ENCODE measurements around the gene ARHGEF4. TPM values are rescaled to one million over a fixed set of nuclear protein-coding genes. Genes with fewer than 3 reads are reported as not detected.

Gene ARHGEF4
- total RNA-seq, 1 donor from 2014 or later = 4.8 TPM

- peaks cover 28% of the 10 kb centered on the region for H3K36me3 ChIP-seq (ENCODE audit: insufficient read depth, low read length)
- no peak overlapping the region for H3K4me3 Mint-ChIP-seq (ENCODE audit: unreplicated experiment)
- no peak for TF ChIP-seq EZH2 (IDR thresholded peaks at IDR 0.05; ENCODE audit: insufficient read depth, low read length)
- TF ChIP-seq, protein P1, sequence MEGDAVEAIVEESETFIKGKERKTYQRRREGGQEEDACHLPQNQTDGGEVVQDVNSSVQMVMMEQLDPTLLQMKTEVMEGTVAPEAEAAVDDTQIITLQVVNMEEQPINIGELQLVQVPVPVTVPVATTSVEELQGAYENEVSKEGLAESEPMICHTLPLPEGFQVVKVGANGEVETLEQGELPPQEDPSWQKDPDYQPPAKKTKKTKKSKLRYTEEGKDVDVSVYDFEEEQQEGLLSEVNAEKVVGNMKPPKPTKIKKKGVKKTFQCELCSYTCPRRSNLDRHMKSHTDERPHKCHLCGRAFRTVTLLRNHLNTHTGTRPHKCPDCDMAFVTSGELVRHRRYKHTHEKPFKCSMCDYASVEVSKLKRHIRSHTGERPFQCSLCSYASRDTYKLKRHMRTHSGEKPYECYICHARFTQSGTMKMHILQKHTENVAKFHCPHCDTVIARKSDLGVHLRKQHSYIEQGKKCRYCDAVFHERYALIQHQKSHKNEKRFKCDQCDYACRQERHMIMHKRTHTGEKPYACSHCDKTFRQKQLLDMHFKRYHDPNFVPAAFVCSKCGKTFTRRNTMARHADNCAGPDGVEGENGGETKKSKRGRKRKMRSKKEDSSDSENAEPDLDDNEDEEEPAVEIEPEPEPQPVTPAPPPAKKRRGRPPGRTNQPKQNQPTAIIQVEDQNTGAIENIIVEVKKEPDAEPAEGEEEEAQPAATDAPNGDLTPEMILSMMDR (IDR thresholded peaks at IDR 0.05; ENCODE audit: insufficient read depth, low read depth, low read length) = no peak
- no peaks in the 10 kb centered on the region for H3K9me3 ChIP-seq (ENCODE audit: insufficient read depth, low read depth, low read length)
- DNase-seq (ENCODE audit: low read depth) = no peak
- H3K36me3 Mint-ChIP-seq (ENCODE audit: low read depth, unreplicated experiment) = peaks cover 18% of the 10 kb centered on the region
- H3K4me3 ChIP-seq (ENCODE audit: insufficient read depth, low read depth, low read length) = no peak overlapping the region
- no peak overlapping the region for H3K9ac ChIP-seq (ENCODE audit: low read length)
- peaks cover 97% of the 10 kb centered on the region for H3K79me2 ChIP-seq (ENCODE audit: insufficient read depth, low read length)
- no peak overlapping the region for H3K27ac Mint-ChIP-seq (ENCODE audit: unreplicated experiment)
- FAIRE-seq = no peak
- no peaks in the 10 kb centered on the region for H3K27me3 Mint-ChIP-seq (ENCODE audit: low read depth, unreplicated experiment)
- no peak overlapping the region for H3K4me2 ChIP-seq (ENCODE audit: low read length)
- peaks cover 94% of the 10 kb centered on the region for H4K20me1 ChIP-seq (ENCODE audit: insufficient read depth, low read length)
- H3K27ac ChIP-seq (ENCODE audit: low read depth, low read length) = no peak overlapping the region
- H3K4me1 ChIP-seq (ENCODE audit: insufficient read depth, low read length) = peaks cover 18% of the 10 kb centered on the region
- H3K27me3 ChIP-seq (ENCODE audit: insufficient read depth, low read length) = no peaks in the 10 kb centered on the region
- H2AFZ ChIP-seq (ENCODE audit: low read depth, low read length) = no peak overlapping the region
- H3K9me3 Mint-ChIP-seq (ENCODE audit: unreplicated experiment) = no peaks in the 10 kb centered on the region
- H3K4me1 Mint-ChIP-seq (ENCODE audit: low read depth, unreplicated experiment) = peaks cover 25% of the 10 kb centered on the region
Observed at GRCh38 chr2:131058920-131059319, 222.2 kb downstream of the ARHGEF4 start.

DNA sequence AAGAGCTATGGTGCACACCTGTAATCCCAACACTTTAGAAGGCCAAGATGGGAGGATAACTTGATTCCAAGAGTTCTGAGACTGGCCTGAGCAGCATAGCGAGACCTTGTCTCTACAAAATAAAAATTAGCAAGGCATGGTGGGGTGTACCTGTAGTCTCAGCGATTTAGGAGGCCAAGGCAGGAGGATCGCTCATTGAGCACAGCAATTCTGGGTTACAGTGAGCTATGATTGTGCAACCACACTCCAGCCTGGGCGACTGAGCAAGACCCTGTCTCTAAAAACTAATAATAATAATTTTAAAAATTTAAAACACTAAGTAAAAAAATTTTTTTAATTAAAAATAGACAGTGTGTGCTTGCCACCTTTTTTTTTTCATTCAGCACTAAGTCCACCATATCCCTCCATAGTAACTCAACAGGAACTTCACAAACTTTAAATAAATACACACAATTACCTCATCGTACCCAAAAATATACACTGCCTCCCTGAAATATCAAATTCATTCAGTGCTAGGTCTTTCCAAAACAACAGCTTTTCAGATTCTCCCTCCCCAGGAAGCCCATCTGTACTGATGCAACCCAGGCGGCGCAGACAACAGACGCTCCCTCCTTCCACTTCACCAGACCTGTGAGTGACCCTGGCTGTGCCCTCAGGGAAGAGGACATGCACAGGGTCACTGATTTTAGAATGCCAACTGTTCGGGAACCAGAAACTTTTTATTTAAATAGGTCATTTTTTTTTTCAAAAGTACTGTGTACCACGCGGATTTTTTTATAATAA is 227.0 kb downstream of the ARHGEF4 start:
- H3K27ac Mint-ChIP-seq (ENCODE audit: unreplicated experiment) = no peak overlapping the region
- Histone ChIP-seq H3K9me3 (ENCODE audit: insufficient read depth, low read depth, low read length) (no peaks in the 10 kb centered on the region), H2AFZ (ENCODE audit: low read depth, low read length) (no peak overlapping the region), H3K4me1 (ENCODE audit: insufficient read depth, low read length) (peaks cover 4% of the 10 kb centered on the region), H3K36me3 (ENCODE audit: insufficient read depth, low read length) (peaks cover 23% of the 10 kb centered on the region), H3K4me2 (ENCODE audit: low read length) (no peak overlapping the region), H3K79me2 (ENCODE audit: insufficient read depth, low read length) (peaks cover 97% of the 10 kb centered on the region), H4K20me1 (ENCODE audit: insufficient read depth, low read length) (peaks cover 92% of the 10 kb centered on the region), H3K4me3 (ENCODE audit: insufficient read depth, low read depth, low read length) (no peak overlapping the region), H3K27me3 (ENCODE audit: insufficient read depth, low read length) (no peaks in the 10 kb centered on the region), H3K9ac (ENCODE audit: low read length) (no peak overlapping the region), H3K27ac (ENCODE audit: low read depth, low read length) (no peak overlapping the region)
- no peaks in the 10 kb centered on the region for H3K9me3 Mint-ChIP-seq (ENCODE audit: unreplicated experiment)
- peaks cover 14% of the 10 kb centered on the region for H3K36me3 Mint-ChIP-seq (ENCODE audit: low read depth, unreplicated experiment)
- TF ChIP-seq, protein P1 (IDR thresholded peaks at IDR 0.05; ENCODE audit: insufficient read depth, low read depth, low read length) = no peak
- peaks cover 9% of the 10 kb centered on the region for H3K4me1 Mint-ChIP-seq (ENCODE audit: low read depth, unreplicated experiment)
- H3K27me3 Mint-ChIP-seq (ENCODE audit: low read depth, unreplicated experiment) = no peaks in the 10 kb centered on the region
- FAIRE-seq = no peak
- H3K4me3 Mint-ChIP-seq (ENCODE audit: unreplicated experiment) = no peak overlapping the region
- DNase-seq (ENCODE audit: low read depth) = no peak

All from astrocyte (in vitro differentiated cells and primary cell).